Smooth muscle cell (in vitro differentiated cells): ENCODE measurements around the gene SPATA19. TPM values are rescaled to one million over a fixed set of nuclear protein-coding genes. Genes with fewer than 3 reads are reported as not detected.

Experiments
- DNase-seq: peaks from one replicate; lab custom pipeline; 2025; ENCODE audit not compliant: unreplicated experiment; lab: John Stamatoyannopoulos, UW
- H2AFZ ChIP-seq: fragments of 200-600 bp; sonication (generic); 2 replicates; pipeline ENCODE4 v1.6.0; 2016; ENCODE audit warnings: antibody characterized with exemption, low read depth, mild to moderate bottlenecking
- H3F3A ChIP-seq: fragments of 200-600 bp; sonication (generic); 2 replicates; pipeline ENCODE4 v1.6.0; 2017; ENCODE audit warnings: antibody characterized with exemption, low read depth
- H3K27ac ChIP-seq: fragments of 200-600 bp; sonication (generic); 2 replicates; pipeline ENCODE4 v1.5.1; 2016; ENCODE audit warnings: low read depth, mild to moderate bottlenecking
- H3K27me3 ChIP-seq: fragments of 200-600 bp; sonication (generic); 2 replicates; pipeline ENCODE4 v1.6.1; 2016; ENCODE audit warnings: low read depth, mild to moderate bottlenecking
- H3K36me3 ChIP-seq: fragments of 200-600 bp; sonication (generic); 2 replicates; pipeline ENCODE4 v1.5.1; 2016; ENCODE audit warnings: low read depth
- H3K4me1 ChIP-seq: fragments of 200-600 bp; sonication (generic); 2 replicates; pipeline ENCODE4 v1.5.1; 2016; ENCODE audit warnings: low read depth
- H3K4me2 ChIP-seq: fragments of 200-600 bp; sonication (generic); 2 replicates; pipeline ENCODE4 v1.6.0; 2016; ENCODE audit warnings: mild to moderate bottlenecking
- H3K4me3 ChIP-seq: fragments of 200-600 bp; sonication (generic); 2 replicates; pipeline ENCODE4 v1.5.1; 2016; ENCODE audit warnings: mild to moderate bottlenecking
- H3K79me2 ChIP-seq: fragments of 200-600 bp; sonication (generic); 2 replicates; pipeline ENCODE4 v1.6.0; 2016; ENCODE audit warnings: low read depth, mild to moderate bottlenecking
- H3K9ac ChIP-seq: fragments of 200-600 bp; sonication (generic); 2 replicates; pipeline ENCODE4 v1.6.0; 2016; ENCODE audit warnings: low read depth
- H3K9me3 ChIP-seq: fragments of 200-600 bp; sonication (generic); replicated peaks from 2 replicates; pipeline ENCODE4 v1.5.1; 2016; ENCODE audit warnings: low read depth
- H4K20me1 ChIP-seq: fragments of 200-600 bp; sonication (generic); 2 replicates; pipeline ENCODE4 v1.6.0; 2016; ENCODE audit warnings: low read depth
- CTCF ChIP-seq: fragments of 200-600 bp; sonication (generic); IDR thresholded peaks from 2 replicates; pipeline ENCODE4 v1.5.1; 2017; ENCODE audit warnings: borderline replicate concordance, mild to moderate bottlenecking, antibody characterized with exemption; ENCODE audit not compliant: insufficient read depth, poor library complexity, severe bottlenecking
- WGBS: methylation state at CpG from one replicate; pipeline ENCODE4 v1.1.7; 2016; ENCODE audit warnings: low lambda C conversion rate; 5-methylcytosine and 5-hydroxymethylcytosine counted together
- polyA plus RNA-seq: library from polyadenylated mRNA; unstranded; fragments of >200 nt; fragmentation: Nextera tagmentation; extraction: Ambion mirVana; gene quantifications from 2 replicates; pipeline ENCODE4 v1.2.1, GENCODE V29; 2016
- total RNA-seq: library from RNA; depleted of rRNA; stranded (reverse); fragments of >200 nt; gene quantifications from 2 replicates; pipeline ENCODE4 v1.2.3, GENCODE V29; 2014

SPATA19 gene
- total RNA-seq, result 0.76 TPM in 1 of 2 replicates, not detected in the other
- polyA plus RNA-seq, result not detected in 2 replicates

- Histone ChIP-seq H3K36me3 (no peaks in the 10 kb centered on the region), H3K79me2 (no peaks in the 10 kb centered on the region), H3K9ac (no peak within 1 kb of the TSS), H2AFZ (no peak within 1 kb of the TSS), H3K4me3 (no peak within 1 kb of the TSS), H3K4me1 (no peaks in the 10 kb centered on the region), H3K9me3 (no peaks in the 10 kb centered on the region), H4K20me1 (no peaks in the 10 kb centered on the region), H3F3A (no peaks in the 10 kb centered on the region), H3K27ac (no peak within 1 kb of the TSS), H3K4me2 (no peak within 1 kb of the TSS), H3K27me3 (peaks cover 14% of the 10 kb centered on the region)
- no peak for TF ChIP-seq CTCF
- WGBS, result 83% methylated on average over 2 of the region's 2 CpGs
- DNase-seq, result no peak
These were observed at the start of gene SPATA19 for GRCh38 chr11:133845413-133845812. SPATA19 (minus strand) TSS chr11:133845513; CDS start chr11:133845446, 67 bp downstream.

GRCh38 chr11:133895061-133895479, 49.8 kb upstream of the SPATA19 start:
- DNase-seq, result no peak
- no peaks in the 10 kb centered on the region for H3K36me3 ChIP-seq
- peak overlapping the region; percentile 37 for H3K27ac ChIP-seq
- peaks cover 18% of the 10 kb centered on the region for H3K4me1 ChIP-seq
- no peaks in the 10 kb centered on the region for H4K20me1 ChIP-seq
- WGBS, result 21% methylated on average over 10 of the region's 10 CpGs
- H3K4me3 ChIP-seq, result no peak overlapping the region
- no peaks in the 10 kb centered on the region for H3K9me3 ChIP-seq
- no peaks in the 10 kb centered on the region for H3K79me2 ChIP-seq
- H3K4me2 ChIP-seq, result peak overlapping the region; percentile 64
- no peak overlapping the region for H3K9ac ChIP-seq
- no peak for TF ChIP-seq CTCF
- H3F3A ChIP-seq, result no peaks in the 10 kb centered on the region
- H3K27me3 ChIP-seq, result no peaks in the 10 kb centered on the region
- peak overlapping the region; percentile 44 for H2AFZ ChIP-seq

- TF ChIP-seq CTCF, result no peak
- 91% methylated on average over 14 of the region's 14 CpGs for WGBS
These were observed 48.1 kb upstream of the SPATA19 start for GRCh38 chr11:133893381-133893780.

More at GRCh38 chr11:133893381-133893780, 48.1 kb upstream of the SPATA19 start:
- H3K27me3 ChIP-seq, result no peaks in the 10 kb centered on the region
- no peak overlapping the region for H3K27ac ChIP-seq
- peaks cover 18% of the 10 kb centered on the region for H3K4me1 ChIP-seq
- no peaks in the 10 kb centered on the region for H4K20me1 ChIP-seq
- no peak for DNase-seq
- no peak overlapping the region for H3K9ac ChIP-seq
- H3K4me2 ChIP-seq, result no peak overlapping the region
- H3F3A ChIP-seq, result no peaks in the 10 kb centered on the region
- no peaks in the 10 kb centered on the region for H3K36me3 ChIP-seq
- no peaks in the 10 kb centered on the region for H3K9me3 ChIP-seq
- no peaks in the 10 kb centered on the region for H3K79me2 ChIP-seq
- no peak overlapping the region for H2AFZ ChIP-seq
- H3K4me3 ChIP-seq, result no peak overlapping the region
